GM23248 (cell line): ENCODE data around the gene ALPI. TPM values are rescaled to one million over a fixed set of nuclear protein-coding genes. Genes with fewer than 3 reads are reported as not detected.

ENCODE experiments used
- DNase-seq: peaks from one replicate; pipeline ENCODE4 v3.0.0-alpha.2; 2015
- H2AFZ ChIP-seq: fragments of 200-600 bp; sonication (generic); 2 replicates; pipeline ENCODE4 v1.6.1; 2016; ENCODE audit warnings: antibody characterized with exemption
- H3F3A ChIP-seq: fragments of 200-600 bp; sonication (generic); 2 replicates; pipeline ENCODE4 v1.6.1; 2016; ENCODE audit warnings: mild to moderate bottlenecking, antibody characterized with exemption, mixed run types; ENCODE audit not compliant: insufficient read depth
- H3K27ac ChIP-seq: fragments of 200-600 bp; sonication (generic); 2 replicates; pipeline ENCODE4 v1.5.1; 2016; ENCODE audit warnings: mild to moderate bottlenecking
- H3K27me3 ChIP-seq: fragments of 200-600 bp; sonication (generic); replicated peaks from 2 replicates; pipeline ENCODE4 v1.6.1; 2016; ENCODE audit warnings: mild to moderate bottlenecking; ENCODE audit not compliant: insufficient read depth
- H3K36me3 ChIP-seq: fragments of 200-600 bp; sonication (generic); 2 replicates; pipeline ENCODE4 v1.6.1; 2016; ENCODE audit warnings: low read depth, mild to moderate bottlenecking
- H3K4me1 ChIP-seq: fragments of 200-600 bp; sonication (generic); 2 replicates; pipeline ENCODE4 v1.6.1; 2016; ENCODE audit warnings: mild to moderate bottlenecking; ENCODE audit not compliant: insufficient read depth
- H3K4me2 ChIP-seq: fragments of 200-600 bp; sonication (generic); one replicate; pipeline ENCODE4 v1.6.1; 2016; ENCODE audit warnings: mild to moderate bottlenecking; ENCODE audit not compliant: unreplicated experiment
- H3K4me3 ChIP-seq: fragments of 200-600 bp; sonication (generic); 2 replicates; pipeline ENCODE4 v1.5.1; 2016; ENCODE audit warnings: mild to moderate bottlenecking
- H3K79me2 ChIP-seq: fragments of 200-600 bp; sonication (generic); 2 replicates; pipeline ENCODE4 v1.6.1; 2016; ENCODE audit warnings: mild to moderate bottlenecking; ENCODE audit not compliant: insufficient read depth
- H3K9ac ChIP-seq: fragments of 200-600 bp; sonication (generic); 2 replicates; pipeline ENCODE4 v1.6.1; 2016; ENCODE audit warnings: mild to moderate bottlenecking
- H3K9me2 ChIP-seq: fragments of 200-600 bp; sonication (generic); 2 replicates; pipeline ENCODE4 v1.6.1; 2016; ENCODE audit warnings: mixed run types, mild to moderate bottlenecking, moderate library complexity; ENCODE audit not compliant: insufficient read depth
- H3K9me3 ChIP-seq: fragments of 200-600 bp; sonication (generic); one replicate; pipeline ENCODE4 v1.6.1; 2017; ENCODE audit warnings: low read depth
- H4K20me1 ChIP-seq: fragments of 200-600 bp; sonication (generic); 2 replicates; pipeline ENCODE4 v1.6.0; 2016; ENCODE audit not compliant: insufficient read depth
- EZH2 ChIP-seq: fragments of 200-600 bp; sonication (generic); IDR thresholded peaks from 2 replicates; pipeline ENCODE4 v1.6.1; 2018; ENCODE audit warnings: antibody characterized with exemption, mild to moderate bottlenecking; ENCODE audit not compliant: insufficient read depth, poor library complexity, severe bottlenecking
- EZH2phosphoT487 ChIP-seq: fragments of 200-600 bp; sonication (generic); IDR thresholded peaks from 2 replicates; pipeline ENCODE4 v1.6.1; 2018; ENCODE audit warnings: antibody characterized with exemption, moderate library complexity, mild to moderate bottlenecking, low read depth; ENCODE audit not compliant: insufficient read depth
- WGBS, 2 experiments: methylation state at CpG; one replicate each; pipeline ENCODE4 v1.1.6; 2015 to 2017; ENCODE audit warnings: low lambda C conversion rate in 2 of 2, low coverage in 1 of 2; ENCODE audit errors: missing lambda C conversion rate in 2 of 2; 5-methylcytosine and 5-hydroxymethylcytosine counted together
- in situ Hi-C: fragments of 300-500 bp; cut with MboI; formaldehyde crosslinking; loops from 2 replicates; pipeline ENCODE4 v1.15.0; 2020
- polyA plus RNA-seq: library from polyadenylated mRNA; unstranded; fragments of >200 nt; fragmentation: Nextera tagmentation; extraction: Ambion mirVana; gene quantifications from 2 replicates; pipeline ENCODE4 v1.2.1, GENCODE V29; 2016
- total RNA-seq: library from RNA; depleted of rRNA; stranded (reverse); fragments of >200 nt; shearing (Covaris generic); gene quantifications from 2 replicates; pipeline ENCODE4 v1.2.3, GENCODE V29; 2014

ALPI gene
- total and polyA plus RNA-seq, 2 experiments from 2014 or later = not detected

GRCh38 chr2:232488721-232489300 lies 32.9 kb downstream of the ALPI start:
- H2AFZ ChIP-seq = no peak overlapping the region
- 70 to 73% methylated on average over 5 of the region's 5 CpGs for WGBS, 2 experiments
- no peaks in the 10 kb centered on the region for H3K79me2 ChIP-seq
- no peak overlapping the region for H3K9ac ChIP-seq
- H3F3A ChIP-seq = no peaks in the 10 kb centered on the region
- H3K36me3 ChIP-seq = no peaks in the 10 kb centered on the region
- no peaks in the 10 kb centered on the region for H4K20me1 ChIP-seq
- H3K4me3 ChIP-seq = no peak overlapping the region
- peaks cover 37% of the 10 kb centered on the region for H3K27me3 ChIP-seq
- no peak overlapping the region for H3K27ac ChIP-seq
- no peak for TF ChIP-seq EZH2phosphoT487
- TF ChIP-seq EZH2 = no peak
- in situ Hi-C loops = no loop called here
- H3K9me3 ChIP-seq = no peaks in the 10 kb centered on the region
- H3K4me1 ChIP-seq = no peaks in the 10 kb centered on the region
- no peaks in the 10 kb centered on the region for H3K9me2 ChIP-seq
- no peak for DNase-seq
- no peak overlapping the region for H3K4me2 ChIP-seq

GRCh38 chr2:232489516-232490220 lies 33.7 kb downstream of the ALPI start:
- H3K27me3 ChIP-seq = peaks cover 37% of the 10 kb centered on the region
- TF ChIP-seq EZH2 = no peak
- TF ChIP-seq EZH2phosphoT487 = no peak
- in situ Hi-C loops = no loop called here
- no peak overlapping the region for H3K9ac ChIP-seq
- no peaks in the 10 kb centered on the region for H3F3A ChIP-seq
- H2AFZ ChIP-seq = no peak overlapping the region
- H3K9me3 ChIP-seq = no peaks in the 10 kb centered on the region
- DNase-seq = no peak
- H4K20me1 ChIP-seq = no peaks in the 10 kb centered on the region
- WGBS, 2 experiments = 56 to 57% methylated on average over 9 of the region's 9 CpGs
- no peak overlapping the region for H3K27ac ChIP-seq
- no peaks in the 10 kb centered on the region for H3K36me3 ChIP-seq
- H3K4me2 ChIP-seq = no peak overlapping the region
- H3K79me2 ChIP-seq = no peaks in the 10 kb centered on the region
- H3K9me2 ChIP-seq = no peaks in the 10 kb centered on the region
- no peak overlapping the region for H3K4me3 ChIP-seq
- H3K4me1 ChIP-seq = no peaks in the 10 kb centered on the region

GRCh38 chr2:232490221-232491138 lies 34.5 kb downstream of the ALPI start:
- Histone ChIP-seq H3K79me2 (no peaks in the 10 kb centered on the region), H2AFZ (no peak overlapping the region), H3K9me3 (no peaks in the 10 kb centered on the region), H3K9ac (no peak overlapping the region), H4K20me1 (no peaks in the 10 kb centered on the region), H3K4me3 (no peak overlapping the region), H3K36me3 (no peaks in the 10 kb centered on the region), H3K4me1 (no peaks in the 10 kb centered on the region), H3K4me2 (no peak overlapping the region), H3K27ac (no peak overlapping the region), H3K27me3 (peaks cover 30% of the 10 kb centered on the region), H3F3A (no peaks in the 10 kb centered on the region), H3K9me2 (no peaks in the 10 kb centered on the region)
- in situ Hi-C loops = no loop called here
- TF ChIP-seq EZH2phosphoT487 (no peak), EZH2 (no peak)
- no peak for DNase-seq
- WGBS, 2 experiments = 72 to 77% methylated on average over 28 to 30 of the region's 30 CpGs

- H3K9me2 ChIP-seq = no peaks in the 10 kb centered on the region
- no peaks in the 10 kb centered on the region for H3K9me3 ChIP-seq
- no peak for TF ChIP-seq EZH2phosphoT487
- TF ChIP-seq EZH2 = no peak
- peaks cover 23% of the 10 kb centered on the region; the same call in 1 of the 2 replicates for H3K27me3 ChIP-seq
- no peaks in the 10 kb centered on the region for H3K36me3 ChIP-seq
- DNase-seq = no peak
- H3K4me2 ChIP-seq = no peak overlapping the region
- 76% methylated on average over 12 of the region's 12 CpGs for WGBS, 2 experiments
- H3F3A ChIP-seq = no peaks in the 10 kb centered on the region
- no peak overlapping the region for H3K9ac ChIP-seq
- no peak overlapping the region for H2AFZ ChIP-seq
- H3K27ac ChIP-seq = no peak overlapping the region
- no peaks in the 10 kb centered on the region for H3K4me1 ChIP-seq
- in situ Hi-C loops = no loop called here
- H3K4me3 ChIP-seq = no peak overlapping the region
- H3K79me2 ChIP-seq = no peaks in the 10 kb centered on the region
- H4K20me1 ChIP-seq = no peaks in the 10 kb centered on the region
Measured at GRCh38 chr2:232491139-232491780, 35.3 kb downstream of the ALPI start.
